Measurements from ENCODE around the gene C9orf152.

DNA sequence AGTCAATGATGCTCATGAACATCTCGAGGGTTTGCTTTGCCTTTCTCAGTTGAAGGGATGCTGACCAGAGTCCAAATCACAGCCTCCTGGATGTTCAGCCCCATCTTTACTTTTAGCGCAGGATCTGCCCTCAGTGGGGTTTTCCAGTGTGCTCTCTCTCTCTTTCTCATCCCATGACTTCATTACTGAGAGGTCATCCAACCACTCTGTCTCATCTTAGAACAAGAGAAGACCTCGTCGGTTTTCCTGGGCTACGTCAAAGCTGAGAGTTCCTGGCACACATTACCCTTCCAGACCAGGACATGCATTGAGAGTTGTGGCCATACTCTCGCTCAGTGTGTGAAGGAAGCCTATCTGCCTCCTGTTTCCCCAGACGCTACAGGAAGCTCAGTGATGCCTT lies 47.3 kb downstream of the C9orf152 start:
- TF ChIP-seq EZH2 (IDR thresholded peaks at IDR 0.05; ENCODE audit: borderline replicate concordance, low read length) (no peak), CTCF (IDR thresholded peaks at IDR 0.05; ENCODE audit: low read length) (no peak)

Measured in OCI-LY1 (cell line).